Measurements from ENCODE around the gene KIF14.

Gene KIF14

GRCh38 chr1:200602632-200603031 lies 17.9 kb downstream of the KIF14 start:
- H3K9me3 ChIP-seq (ENCODE audit: control insufficient read depth, insufficient read depth, low read length), result no peaks in the 10 kb centered on the region
- H3F3A ChIP-seq (ENCODE audit: control insufficient read depth, insufficient read depth), result no peaks in the 10 kb centered on the region
- H3K4me3 ChIP-seq (ENCODE audit: low read length), result no peak overlapping the region
- no peaks in the 10 kb centered on the region for H3K27me3 ChIP-seq (ENCODE audit: control insufficient read depth, low read length)
- H3K27ac ChIP-seq (ENCODE audit: low read depth, low read length), result no peak overlapping the region
- no peak for TF ChIP-seq EZH2phosphoT487 (IDR thresholded peaks at IDR 0.05; ENCODE audit: borderline replicate concordance, low read length)
- TF ChIP-seq CTCF (IDR thresholded peaks at IDR 0.05; ENCODE audit: low read depth, low read length, poor library complexity, severe bottlenecking), result no peak
- no peaks in the 10 kb centered on the region for H4K20me1 ChIP-seq (ENCODE audit: control insufficient read depth, insufficient read depth, low read depth, low read length)
- no peaks in the 10 kb centered on the region for H3K9me2 ChIP-seq (replicated peaks; ENCODE audit: control insufficient read depth, low read length)
- H3K79me2 ChIP-seq (ENCODE audit: control insufficient read depth, low read length), result no peaks in the 10 kb centered on the region
- no peaks in the 10 kb centered on the region for H3K4me1 ChIP-seq (ENCODE audit: control insufficient read depth, low read length)
- peaks cover 49% of the 10 kb centered on the region for H3K36me3 ChIP-seq (ENCODE audit: control insufficient read depth, low read length)
- no peak overlapping the region for H3K4me2 ChIP-seq (ENCODE audit: low read length)

- Histone ChIP-seq H3K9me3 (ENCODE audit: control insufficient read depth, insufficient read depth, low read length) (no peaks in the 10 kb centered on the region), H3K36me3 (ENCODE audit: control insufficient read depth, low read length) (peaks cover 20% of the 10 kb centered on the region)
These were observed 30.6 kb downstream of the KIF14 start for GRCh38 chr1:200590001-200590400.

GRCh38 chr1:200588698-200589097 lies 31.9 kb downstream of the KIF14 start:
- Histone ChIP-seq H3K9me3 (ENCODE audit: control insufficient read depth, insufficient read depth, low read length) (no peaks in the 10 kb centered on the region), H3F3A (ENCODE audit: control insufficient read depth, insufficient read depth) (no peaks in the 10 kb centered on the region), H4K20me1 (ENCODE audit: control insufficient read depth, insufficient read depth, low read depth, low read length) (no peaks in the 10 kb centered on the region), H3K79me2 (ENCODE audit: control insufficient read depth, low read length) (no peaks in the 10 kb centered on the region), H3K27ac (ENCODE audit: low read depth, low read length) (no peak overlapping the region), H3K4me3 (ENCODE audit: low read length) (no peak overlapping the region), H3K36me3 (ENCODE audit: control insufficient read depth, low read length) (peaks cover 24% of the 10 kb centered on the region), H3K27me3 (ENCODE audit: control insufficient read depth, low read length) (no peaks in the 10 kb centered on the region), H3K4me1 (ENCODE audit: control insufficient read depth, low read length) (no peaks in the 10 kb centered on the region), H3K4me2 (ENCODE audit: low read length) (no peak overlapping the region), H3K9me2 (replicated peaks; ENCODE audit: control insufficient read depth, low read length) (no peaks in the 10 kb centered on the region)
- TF ChIP-seq CTCF (IDR thresholded peaks at IDR 0.05; ENCODE audit: low read depth, low read length, poor library complexity, severe bottlenecking), result no peak
- TF ChIP-seq EZH2phosphoT487 (IDR thresholded peaks at IDR 0.05; ENCODE audit: borderline replicate concordance, low read length), result no peak

More at GRCh38 chr1:200590001-200590400, 30.6 kb downstream of the KIF14 start:
- no peaks in the 10 kb centered on the region for H3K27me3 ChIP-seq (ENCODE audit: control insufficient read depth, low read length)
- H3K27ac ChIP-seq (ENCODE audit: low read depth, low read length), result no peak overlapping the region
- no peaks in the 10 kb centered on the region for H3F3A ChIP-seq (ENCODE audit: control insufficient read depth, insufficient read depth)
- no peaks in the 10 kb centered on the region for H3K4me1 ChIP-seq (ENCODE audit: control insufficient read depth, low read length)
- no peaks in the 10 kb centered on the region for H4K20me1 ChIP-seq (ENCODE audit: control insufficient read depth, insufficient read depth, low read depth, low read length)
- H3K79me2 ChIP-seq (ENCODE audit: control insufficient read depth, low read length), result no peaks in the 10 kb centered on the region
- no peak overlapping the region for H3K4me3 ChIP-seq (ENCODE audit: low read length)
- no peak overlapping the region for H3K4me2 ChIP-seq (ENCODE audit: low read length)
- no peaks in the 10 kb centered on the region for H3K9me2 ChIP-seq (replicated peaks; ENCODE audit: control insufficient read depth, low read length)
- TF ChIP-seq CTCF (IDR thresholded peaks at IDR 0.05; ENCODE audit: low read depth, low read length, poor library complexity, severe bottlenecking) (no peak), EZH2phosphoT487 (IDR thresholded peaks at IDR 0.05; ENCODE audit: borderline replicate concordance, low read length) (no peak)

- Histone ChIP-seq H3K9me2 (replicated peaks; ENCODE audit: control insufficient read depth, low read length) (no peaks in the 10 kb centered on the region), H3K36me3 (ENCODE audit: control insufficient read depth, low read length) (peaks cover 19% of the 10 kb centered on the region)
These were observed 56.2 kb downstream of the KIF14 start for GRCh38 chr1:200564319-200564718.

More at GRCh38 chr1:200564319-200564718, 56.2 kb downstream of the KIF14 start:
- H3K27me3 ChIP-seq (ENCODE audit: control insufficient read depth, low read length), result no peaks in the 10 kb centered on the region
- H3K4me1 ChIP-seq (ENCODE audit: control insufficient read depth, low read length), result peaks cover 6% of the 10 kb centered on the region
- H3K79me2 ChIP-seq (ENCODE audit: control insufficient read depth, low read length), result no peaks in the 10 kb centered on the region
- no peak for TF ChIP-seq CTCF (IDR thresholded peaks at IDR 0.05; ENCODE audit: low read depth, low read length, poor library complexity, severe bottlenecking)
- TF ChIP-seq EZH2phosphoT487 (IDR thresholded peaks at IDR 0.05; ENCODE audit: borderline replicate concordance, low read length), result no peak
- no peak overlapping the region for H3K4me2 ChIP-seq (ENCODE audit: low read length)
- no peak overlapping the region for H3K4me3 ChIP-seq (ENCODE audit: low read length)
- no peaks in the 10 kb centered on the region for H4K20me1 ChIP-seq (ENCODE audit: control insufficient read depth, insufficient read depth, low read depth, low read length)
- no peaks in the 10 kb centered on the region for H3F3A ChIP-seq (ENCODE audit: control insufficient read depth, insufficient read depth)
- no peaks in the 10 kb centered on the region for H3K9me3 ChIP-seq (ENCODE audit: control insufficient read depth, insufficient read depth, low read length)
- H3K27ac ChIP-seq (ENCODE audit: low read depth, low read length), result no peak overlapping the region

Data from DOHH2 (cell line).